PC-9 (cell line): ENCODE measurements around the gene PCDH11Y.
"Not testable (repeated sequence)": the region's sequence is repeated elsewhere in the genome, so short reads cannot be mapped to it uniquely, and the experiment has no call there.

Source experiments
- EZH2 ChIP-seq: fragments of 200-600 bp; sonication (generic); IDR thresholded peaks from 2 replicates; pipeline ENCODE4 v1.8.0; 2017; ENCODE audit warnings: antibody characterized with exemption, low read depth
- TF ChIP-seq, protein P1 (sequence below): fragments of 200-600 bp; sonication (generic); conservative IDR thresholded peaks from 2 replicates; pipeline ENCODE4 v1.6.1; 2017; ENCODE audit warnings: mixed run types, antibody characterized with exemption, mild to moderate bottlenecking, moderate library complexity

DNA sequence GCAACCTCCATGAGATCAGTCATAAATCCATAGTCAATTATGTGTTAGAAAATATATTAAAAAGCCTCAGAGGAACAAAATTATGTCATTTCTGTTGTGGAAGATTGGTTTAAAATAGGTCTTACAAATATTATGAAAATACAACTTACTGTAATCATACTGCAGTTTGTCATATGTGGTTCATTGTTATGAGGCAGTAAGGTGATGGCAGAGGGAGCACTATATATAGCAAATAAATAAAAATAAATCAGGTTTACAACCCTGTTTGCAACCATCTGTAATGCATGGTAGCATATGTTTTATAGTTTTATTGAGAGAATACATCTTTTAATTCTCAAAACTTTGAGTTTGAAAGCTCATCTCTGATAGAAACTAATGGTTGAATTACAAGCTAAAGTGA is 543.6 kb downstream of the PCDH11Y start:
- TF ChIP-seq, protein P1, sequence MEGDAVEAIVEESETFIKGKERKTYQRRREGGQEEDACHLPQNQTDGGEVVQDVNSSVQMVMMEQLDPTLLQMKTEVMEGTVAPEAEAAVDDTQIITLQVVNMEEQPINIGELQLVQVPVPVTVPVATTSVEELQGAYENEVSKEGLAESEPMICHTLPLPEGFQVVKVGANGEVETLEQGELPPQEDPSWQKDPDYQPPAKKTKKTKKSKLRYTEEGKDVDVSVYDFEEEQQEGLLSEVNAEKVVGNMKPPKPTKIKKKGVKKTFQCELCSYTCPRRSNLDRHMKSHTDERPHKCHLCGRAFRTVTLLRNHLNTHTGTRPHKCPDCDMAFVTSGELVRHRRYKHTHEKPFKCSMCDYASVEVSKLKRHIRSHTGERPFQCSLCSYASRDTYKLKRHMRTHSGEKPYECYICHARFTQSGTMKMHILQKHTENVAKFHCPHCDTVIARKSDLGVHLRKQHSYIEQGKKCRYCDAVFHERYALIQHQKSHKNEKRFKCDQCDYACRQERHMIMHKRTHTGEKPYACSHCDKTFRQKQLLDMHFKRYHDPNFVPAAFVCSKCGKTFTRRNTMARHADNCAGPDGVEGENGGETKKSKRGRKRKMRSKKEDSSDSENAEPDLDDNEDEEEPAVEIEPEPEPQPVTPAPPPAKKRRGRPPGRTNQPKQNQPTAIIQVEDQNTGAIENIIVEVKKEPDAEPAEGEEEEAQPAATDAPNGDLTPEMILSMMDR: not testable (repeated sequence)
- TF ChIP-seq EZH2: not testable (repeated sequence)
